Activated CD8-positive, alpha-beta T cell treated with anti-CD3 and anti-CD28 coated beads for 36 hours (primary cell): Measurements from ENCODE around the gene STAP2. TPM values are rescaled to one million over a fixed set of nuclear protein-coding genes. Genes with fewer than 3 reads are reported as not detected.

Source experiments
- ATAC-seq: fragments of 200-7000 bp; cut with Tn5 transposase; one replicate; pipeline ENCODE4 v1.10.0; 2021; ENCODE audit warnings: mild to moderate bottlenecking, moderate library complexity
- CTCF ChIA-PET: fragments of 350-600 bp; sonication (Branson Sonifier 250); formaldehyde crosslinking; loops from one replicate; lab custom pipeline; 2021; ENCODE audit warnings: antibody characterized with exemption; lab: Charles Lee
- POLR2A ChIA-PET: fragments of 350-600 bp; sonication (Branson Sonifier 250); formaldehyde crosslinking; loops from one replicate; lab custom pipeline; 2021; ENCODE audit warnings: antibody characterized with exemption; lab: Charles Lee
- DNase-seq: peaks from one replicate; pipeline ENCODE4 v3.0.0-alpha.2; 2020
- H3K27ac Mint-ChIP-seq: one replicate; pipeline ENCODE4 v1.8.0; 2021; ENCODE audit warnings: mild to moderate bottlenecking, mixed read lengths
- H3K27me3 Mint-ChIP-seq: one replicate; pipeline ENCODE4 v1.8.0; 2021; ENCODE audit warnings: mixed read lengths
- H3K36me3 Mint-ChIP-seq: one replicate; pipeline ENCODE4 v1.8.0; 2021; ENCODE audit warnings: low read depth, mixed read lengths
- H3K4me1 Mint-ChIP-seq: one replicate; pipeline ENCODE4 v1.8.0; 2021; ENCODE audit warnings: low read depth, mixed read lengths
- H3K4me3 Mint-ChIP-seq: one replicate; pipeline ENCODE4 v1.8.0; 2021; ENCODE audit warnings: mild to moderate bottlenecking, moderate library complexity, mixed read lengths
- H3K9me3 Mint-ChIP-seq: one replicate; pipeline ENCODE4 v1.8.0; 2021; ENCODE audit warnings: mixed read lengths
- intact Hi-C: fragments of 100-400 bp; cut with micrococcal nuclease; formaldehyde crosslinking; loops from one replicate; pipeline ENCODE4 v1.10.0; 2022
- total RNA-seq, 2 experiments: library from RNA; stranded (reverse); gene quantifications; one replicate each; pipeline ENCODE4 v1.2.3, GENCODE V29; 2021
- TF ChIP-seq, protein P1 (sequence below): fragments of 200-600 bp; IDR thresholded peaks from one replicate; pipeline ENCODE4 v1.8.0; 2022; ENCODE audit warnings: antibody characterized with exemption, mild to moderate bottlenecking

Gene STAP2
- total RNA-seq, 2 experiments from 2014 or later: 9.6 to 14.6 TPM

DNA sequence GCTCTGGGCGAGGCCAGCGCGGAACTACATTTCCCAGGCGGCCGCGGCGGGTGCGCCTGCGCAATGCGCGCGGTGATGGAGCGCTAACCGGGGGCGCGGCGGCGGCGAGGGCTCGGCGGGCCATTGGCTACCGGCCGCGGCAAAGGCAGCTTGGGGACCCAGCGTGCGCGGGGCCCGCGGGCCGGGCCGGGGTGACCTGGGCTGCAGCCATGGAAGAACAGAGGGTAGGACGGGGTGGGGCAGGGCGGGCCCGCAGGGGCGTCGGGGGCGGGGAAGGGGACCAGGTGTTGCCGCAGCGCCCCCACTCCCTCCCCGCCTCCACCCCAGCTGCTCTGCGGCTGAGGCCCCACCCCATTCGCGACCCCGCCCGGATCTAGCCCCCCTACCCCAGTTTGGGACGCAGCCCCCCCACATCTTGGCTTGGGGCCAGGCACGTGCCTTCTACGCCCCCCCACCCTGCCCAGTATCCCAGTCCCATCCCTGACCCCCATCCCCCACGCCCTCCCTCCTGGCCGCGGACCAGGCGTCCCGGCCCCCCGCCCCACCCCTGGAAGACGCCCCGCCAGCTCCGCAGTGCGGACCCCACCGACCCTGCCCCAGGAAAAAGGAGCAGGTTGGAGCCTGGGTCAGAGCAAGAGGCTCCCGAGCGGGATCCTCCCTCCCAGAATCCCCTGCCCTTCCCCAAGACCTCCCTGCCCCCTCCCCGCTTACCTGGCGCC is 33.9 kb downstream of the STAP2 start, which contains the start of gene FSD1:
Gene FSD1, plus strand, starts transcription at position 61 of the 719 bp plus-strand sequence. Its CDS starts 149 bp downstream, at position 210.
- peak within 1 kb of the TSS; percentile 60 for H3K27ac Mint-ChIP-seq

DNA sequence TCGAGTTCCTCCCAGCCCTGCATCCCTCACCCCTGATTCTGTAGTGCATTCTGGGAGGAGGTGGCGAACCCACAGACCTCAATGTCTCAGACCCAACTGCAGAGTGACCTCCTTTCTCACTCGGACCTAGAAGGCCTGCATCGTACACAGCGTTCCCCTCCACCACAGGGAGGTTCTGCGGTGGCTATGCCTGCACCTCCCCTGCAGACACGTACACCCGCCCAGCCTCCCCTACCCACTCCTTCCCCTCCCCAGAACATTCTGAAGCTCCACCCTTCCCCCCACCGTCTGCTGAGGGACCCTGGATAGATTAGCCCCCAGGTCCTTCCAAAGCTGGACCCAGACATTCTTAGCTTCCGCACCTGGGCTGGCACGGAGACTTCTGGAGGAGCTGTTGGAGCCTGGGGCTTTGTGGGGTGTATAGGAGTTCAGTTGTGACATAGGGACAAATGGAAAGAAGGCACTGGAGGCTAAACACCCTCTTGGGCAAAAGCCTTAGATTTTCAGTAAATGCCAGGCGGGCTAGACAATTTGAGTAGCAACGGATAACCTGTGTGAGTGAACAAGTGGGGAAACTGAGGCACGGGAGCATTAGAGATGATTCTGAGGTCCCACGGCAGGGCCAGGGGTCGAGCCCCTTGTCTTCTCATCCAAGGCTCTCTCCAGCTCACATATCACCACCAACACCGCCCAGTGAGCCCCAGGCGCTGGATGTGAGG is 34.6 kb downstream of the STAP2 start:
- CTCF ChIA-PET: interaction anchor here (1.7 kb wide), 1 partner anchor 35 kb away, joined by 3 read pairs; no protein-coding TSS in a partner anchor
- peak overlapping the region; percentile 64 for H3K4me3 Mint-ChIP-seq
- H3K27ac Mint-ChIP-seq: peak overlapping the region; percentile 60
- H3K36me3 Mint-ChIP-seq: peaks cover 3% of the 10 kb centered on the region
- no peaks in the 10 kb centered on the region for H3K27me3 Mint-ChIP-seq
- no peak for ATAC-seq
- TF ChIP-seq, protein P1, sequence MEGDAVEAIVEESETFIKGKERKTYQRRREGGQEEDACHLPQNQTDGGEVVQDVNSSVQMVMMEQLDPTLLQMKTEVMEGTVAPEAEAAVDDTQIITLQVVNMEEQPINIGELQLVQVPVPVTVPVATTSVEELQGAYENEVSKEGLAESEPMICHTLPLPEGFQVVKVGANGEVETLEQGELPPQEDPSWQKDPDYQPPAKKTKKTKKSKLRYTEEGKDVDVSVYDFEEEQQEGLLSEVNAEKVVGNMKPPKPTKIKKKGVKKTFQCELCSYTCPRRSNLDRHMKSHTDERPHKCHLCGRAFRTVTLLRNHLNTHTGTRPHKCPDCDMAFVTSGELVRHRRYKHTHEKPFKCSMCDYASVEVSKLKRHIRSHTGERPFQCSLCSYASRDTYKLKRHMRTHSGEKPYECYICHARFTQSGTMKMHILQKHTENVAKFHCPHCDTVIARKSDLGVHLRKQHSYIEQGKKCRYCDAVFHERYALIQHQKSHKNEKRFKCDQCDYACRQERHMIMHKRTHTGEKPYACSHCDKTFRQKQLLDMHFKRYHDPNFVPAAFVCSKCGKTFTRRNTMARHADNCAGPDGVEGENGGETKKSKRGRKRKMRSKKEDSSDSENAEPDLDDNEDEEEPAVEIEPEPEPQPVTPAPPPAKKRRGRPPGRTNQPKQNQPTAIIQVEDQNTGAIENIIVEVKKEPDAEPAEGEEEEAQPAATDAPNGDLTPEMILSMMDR: no peak
- POLR2A ChIA-PET: interaction anchor here (0.8 to 1.7 kb wide), 7 partner anchors 10 to 57 kb away, joined by 3 to 5 read pairs (median 3); partner anchors contain the start of genes MPND, STAP2 and YJU2
- H3K4me1 Mint-ChIP-seq: peaks cover 26% of the 10 kb centered on the region
- no peaks in the 10 kb centered on the region for H3K9me3 Mint-ChIP-seq
- DNase-seq: peak; percentile 48
- intact Hi-C loops: no loop called here

More for the DNA sequence above, 33.9 kb downstream of the STAP2 start, which contains the start of gene FSD1:
- Mint-ChIP-seq H3K4me3 (peak within 1 kb of the TSS; percentile 68), H3K9me3 (no peaks in the 10 kb centered on the region), H3K36me3 (peaks cover 3% of the 10 kb centered on the region), H3K27me3 (no peaks in the 10 kb centered on the region), H3K4me1 (peaks cover 26% of the 10 kb centered on the region)
- CTCF ChIA-PET: interaction anchor here (0.6 to 1.7 kb wide), 2 partner anchors 36 to 541 kb away, joined by 3 read pairs; no protein-coding TSS in a partner anchor
- intact Hi-C loops: no loop called here
- ATAC-seq (peak; percentile 85), DNase-seq (peak; percentile 88)
- POLR2A ChIA-PET: interaction anchor here (0.8 to 1.5 kb wide), 9 partner anchors 9 to 99 kb away, joined by 3 to 5 read pairs (median 3); partner anchors contain the start of genes MPND and YJU2
- TF ChIP-seq, protein P1: no peak

DNA sequence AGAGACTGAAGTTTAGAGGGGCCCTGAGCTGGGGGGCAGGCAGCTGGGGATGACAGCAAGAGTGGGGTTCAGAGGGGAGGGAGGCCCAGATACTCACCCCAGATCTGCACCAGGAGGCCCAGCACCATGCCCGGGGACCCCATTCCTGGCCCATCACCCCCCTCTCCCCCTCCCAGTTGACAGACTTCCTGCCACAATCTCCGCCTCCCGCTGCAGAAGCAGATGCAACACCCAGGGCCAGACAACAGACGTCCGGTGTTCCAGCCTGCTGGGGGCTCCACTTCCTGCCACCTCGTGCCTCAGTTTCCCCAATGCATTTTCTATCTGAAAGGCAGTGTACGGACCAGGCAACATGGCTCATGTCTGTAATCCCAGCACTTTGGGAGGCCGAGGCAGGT is 36.4 kb downstream of the STAP2 start, which contains the start of gene TMIGD2:
Gene TMIGD2, minus strand, starts transcription at position 147 of the 398 bp plus-strand sequence. Its CDS starts 4 bp downstream, at position 143.
- Mint-ChIP-seq H3K27ac (peak within 1 kb of the TSS; percentile 89), H3K9me3 (no peaks in the 10 kb centered on the region), H3K36me3 (peaks cover 3% of the 10 kb centered on the region), H3K27me3 (no peaks in the 10 kb centered on the region), H3K4me1 (peaks cover 36% of the 10 kb centered on the region), H3K4me3 (peak within 1 kb of the TSS; percentile 83)
- ChIA-PET POLR2A (interaction anchor here (0.9 to 2.4 kb wide), 5 partner anchors 17 to 82 kb away, joined by 3 to 11 read pairs (median 4); partner anchors contain the start of genes MPND and STAP2), CTCF (interaction anchor here (0.5 to 2.0 kb wide), 6 partner anchors 10 to 51 kb away, joined by 3 to 5 read pairs (median 4); no protein-coding TSS in a partner anchor)
- ATAC-seq: peak; percentile 1
- TF ChIP-seq, protein P1: no peak
- peak; percentile 46 for DNase-seq
- intact Hi-C loops: no loop called here

DNA sequence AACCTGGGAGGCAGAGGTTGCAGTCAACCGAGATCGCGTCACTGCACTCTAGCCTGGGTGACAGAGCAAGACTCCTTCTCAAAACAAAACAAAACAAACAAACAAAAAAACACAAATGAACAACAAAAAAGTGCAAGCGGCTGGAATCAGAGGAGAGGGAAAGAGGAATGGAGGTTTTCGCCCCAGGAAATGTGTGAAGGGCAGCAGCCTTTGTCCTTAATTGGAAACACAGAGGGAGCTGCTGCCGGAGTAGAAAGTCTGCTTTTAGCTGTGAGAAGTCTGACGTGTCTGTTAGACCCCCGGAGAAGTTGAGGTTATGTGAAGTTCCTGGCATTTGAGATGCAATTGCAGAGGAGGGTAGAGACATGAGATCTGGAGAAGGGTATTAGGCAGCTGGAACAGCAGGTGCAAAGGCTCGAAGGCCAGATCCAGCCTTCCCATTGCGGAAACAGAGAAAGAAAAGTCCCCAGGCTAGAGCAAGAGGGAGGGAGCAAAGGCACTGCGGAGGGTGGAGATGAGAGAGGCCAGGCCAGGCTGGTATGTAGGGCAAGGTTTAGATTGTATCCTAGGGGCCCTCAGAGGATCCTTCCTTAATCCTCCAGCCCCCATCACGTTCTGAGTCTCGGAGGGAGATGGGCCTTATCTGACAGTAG is 36.9 kb downstream of the STAP2 start:
- TF ChIP-seq, protein P1: no peak
- Mint-ChIP-seq H3K36me3 (peaks cover 3% of the 10 kb centered on the region), H3K27me3 (no peaks in the 10 kb centered on the region), H3K27ac (peak overlapping the region; percentile 89), H3K4me1 (peaks cover 36% of the 10 kb centered on the region), H3K4me3 (peak overlapping the region; percentile 83), H3K9me3 (no peaks in the 10 kb centered on the region)
- intact Hi-C loops: no loop called here
- peak; percentile 11 for ATAC-seq
- peak; percentile 29 for DNase-seq
- POLR2A ChIA-PET: interaction anchor here (1.2 to 2.4 kb wide), 2 partner anchors 42 to 82 kb away, joined by 3 to 11 read pairs; partner anchors contain the start of gene MPND
- CTCF ChIA-PET: interaction anchor here (0.5 to 2.0 kb wide), 5 partner anchors 11 to 55 kb away, joined by 3 to 5 read pairs (median 4); partner anchors contain the start of gene YJU2
